Inferior parietal cortex (tissue), 1 donor: ENCODE results near the gene DRD2.
A peak's percentile ranks its signal among the peaks of the same experiment; 100 is the strongest.

Experiments used
- DNase-seq: peaks from one replicate; pipeline ENCODE4 v3.0.0-alpha.2; 2016; ENCODE audit errors: extremely low spot score

Gene DRD2

GRCh38 chr11:113400631-113401230 is 74.5 kb downstream of the DRD2 start:
- DNase-seq = no peak

- DNase-seq = no peak
Observed at GRCh38 chr11:113398669-113399430, 76.3 kb downstream of the DRD2 start.

- DNase-seq = no peak
Observed at GRCh38 chr11:113397821-113398220, 77.4 kb downstream of the DRD2 start.

GRCh38 chr11:113397212-113397611 is 78.0 kb downstream of the DRD2 start:
- DNase-seq = no peak

DNA sequence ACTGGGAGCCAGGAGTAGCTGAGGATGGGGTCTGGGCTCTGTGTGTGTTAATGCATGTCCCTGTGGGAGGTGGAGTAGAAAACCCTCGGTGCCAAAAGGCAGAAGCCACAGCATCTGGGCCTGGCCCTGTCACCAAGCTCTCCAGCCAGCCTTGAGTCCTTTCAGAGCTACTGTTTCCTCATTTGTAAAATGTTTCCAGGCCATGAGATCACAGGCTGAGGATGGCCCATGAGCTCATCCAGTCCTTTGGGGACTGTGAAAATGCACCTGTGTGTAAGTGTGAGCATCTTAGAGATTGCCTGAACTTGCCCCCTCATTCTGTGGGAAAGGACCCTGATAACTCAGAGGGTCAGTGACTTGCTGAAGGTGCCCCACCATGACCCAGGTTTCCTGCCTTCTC is 78.5 kb downstream of the DRD2 start:
- DNase-seq = no peak

DNA sequence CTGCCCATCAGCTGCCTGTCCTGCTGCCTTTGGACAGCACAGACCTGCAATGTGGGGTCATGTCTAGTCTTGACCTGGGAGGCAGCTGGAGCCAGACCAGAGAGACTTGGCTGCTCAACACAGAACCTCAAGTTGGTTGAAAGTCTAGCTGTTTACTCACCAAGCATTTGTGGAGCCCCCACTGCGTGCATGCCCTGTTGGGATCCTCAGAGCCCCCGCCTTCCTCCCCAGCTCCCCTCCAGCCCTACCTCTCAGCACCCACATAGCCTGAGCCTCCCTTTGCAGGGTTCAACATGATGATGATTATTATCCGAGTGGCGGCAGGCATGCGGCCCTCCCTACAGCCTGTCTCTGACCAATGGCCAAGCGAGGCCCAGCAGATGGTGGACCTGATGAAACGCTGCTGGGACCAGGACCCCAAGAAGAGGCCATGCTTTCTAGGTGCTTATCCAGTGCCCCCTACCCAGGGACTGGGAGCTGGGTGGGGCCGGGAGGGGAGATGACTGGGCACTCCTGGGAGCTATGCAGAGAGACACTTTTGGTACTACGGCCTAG is 79.3 kb downstream of the DRD2 start:
- no peak for DNase-seq

DNA sequence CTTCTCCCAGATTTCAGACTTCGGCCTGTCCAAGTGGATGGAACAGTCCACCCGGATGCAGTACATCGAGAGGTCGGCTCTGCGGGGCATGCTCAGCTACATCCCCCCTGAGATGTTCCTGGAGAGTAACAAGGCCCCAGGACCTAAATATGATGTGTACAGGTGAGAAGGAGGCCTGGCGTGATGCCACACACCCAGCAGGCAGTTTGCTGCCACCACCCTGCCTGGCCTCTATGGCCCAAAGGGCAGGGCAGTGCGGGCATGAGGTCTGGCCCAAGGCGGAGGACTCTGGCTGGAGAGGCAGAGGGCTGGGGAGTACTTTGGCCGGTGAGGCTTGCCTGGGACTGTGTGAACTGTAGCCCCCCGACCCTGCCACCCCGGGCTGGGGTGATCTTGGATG is 80.3 kb downstream of the DRD2 start:
- DNase-seq = no peak

GRCh38 chr11:113393501-113393985 is 81.7 kb downstream of the DRD2 start:
- DNase-seq = no peak

GRCh38 chr11:113392236-113392921 is 82.8 kb downstream of the DRD2 start:
- DNase-seq = no peak

DNA sequence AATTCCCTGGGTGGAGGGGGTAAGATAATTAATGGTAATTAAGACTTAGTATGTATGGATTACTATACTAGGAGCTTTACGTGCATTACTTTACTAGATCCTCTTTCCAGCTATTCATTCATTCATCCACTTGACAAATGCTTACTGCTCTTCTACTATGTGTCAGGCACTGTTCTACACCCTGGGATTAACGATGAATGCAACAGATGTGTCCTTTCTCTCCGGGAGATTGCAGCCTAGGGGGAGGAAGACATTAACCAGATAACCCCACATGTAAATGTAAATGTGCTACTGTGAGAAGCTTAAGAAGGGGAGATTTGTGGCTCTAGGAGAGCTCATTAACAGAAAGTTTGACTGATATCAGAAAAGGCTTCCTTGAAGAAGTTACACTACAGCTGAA is 85.9 kb downstream of the DRD2 start:
- no peak for DNase-seq

DNA sequence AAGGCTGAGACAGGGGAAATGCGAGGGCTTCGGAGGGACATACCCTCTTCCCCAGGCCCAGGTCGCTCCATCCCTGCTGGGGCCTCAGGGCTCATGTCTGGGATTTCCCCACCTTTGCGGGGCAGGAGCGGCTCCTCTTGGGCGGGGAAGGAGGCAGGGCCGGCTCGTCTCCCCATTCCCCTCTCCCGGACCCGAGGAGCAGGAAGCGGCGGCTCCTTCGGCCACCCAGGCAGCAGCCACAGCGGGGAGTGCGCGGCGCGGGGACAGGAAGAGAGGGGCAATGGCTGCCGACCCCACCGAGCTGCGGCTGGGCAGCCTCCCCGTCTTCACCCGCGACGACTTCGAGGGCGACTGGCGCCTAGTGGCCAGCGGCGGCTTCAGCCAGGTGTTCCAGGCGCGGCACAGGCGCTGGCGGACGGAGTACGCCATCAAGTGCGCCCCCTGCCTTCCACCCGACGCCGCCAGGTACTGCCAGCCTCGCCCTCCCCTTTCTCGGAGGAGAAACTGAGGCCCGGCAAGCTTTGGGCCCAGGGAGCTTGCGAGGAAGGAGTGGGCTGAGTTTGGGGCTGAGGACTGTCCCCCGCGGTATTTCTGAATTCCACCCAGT is 87.5 kb downstream of the DRD2 start, which contains the start of gene ANKK1:
Gene ANKK1 (plus strand): TSS at position 175 of the 607 bp plus-strand sequence. CDS start 106 bp downstream, at position 281.
- DNase-seq = no peak

DNA sequence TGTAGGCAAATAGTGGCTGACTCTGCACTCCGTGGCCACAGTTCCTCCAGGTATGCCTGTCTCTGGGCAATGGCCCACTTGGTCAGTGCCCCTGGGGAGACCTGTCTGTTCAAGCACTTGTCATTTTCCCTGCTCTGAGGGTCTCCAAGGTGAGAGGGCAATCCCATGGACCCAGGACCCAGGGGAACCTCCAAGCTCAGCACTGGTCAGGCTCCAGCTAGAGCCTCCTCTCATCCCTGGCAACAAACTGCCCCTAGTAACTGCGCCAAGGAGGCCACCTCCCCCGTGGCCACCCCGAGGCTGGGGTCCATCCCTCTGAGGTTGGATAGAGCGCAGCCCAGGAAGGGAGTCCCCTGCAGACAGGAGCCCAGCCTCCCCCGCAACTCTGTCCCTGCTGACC is 88.3 kb downstream of the DRD2 start:
- DNase-seq = no peak

GRCh38 chr11:113385749-113386148 is 89.4 kb downstream of the DRD2 start:
- DNase-seq = no peak

DNA sequence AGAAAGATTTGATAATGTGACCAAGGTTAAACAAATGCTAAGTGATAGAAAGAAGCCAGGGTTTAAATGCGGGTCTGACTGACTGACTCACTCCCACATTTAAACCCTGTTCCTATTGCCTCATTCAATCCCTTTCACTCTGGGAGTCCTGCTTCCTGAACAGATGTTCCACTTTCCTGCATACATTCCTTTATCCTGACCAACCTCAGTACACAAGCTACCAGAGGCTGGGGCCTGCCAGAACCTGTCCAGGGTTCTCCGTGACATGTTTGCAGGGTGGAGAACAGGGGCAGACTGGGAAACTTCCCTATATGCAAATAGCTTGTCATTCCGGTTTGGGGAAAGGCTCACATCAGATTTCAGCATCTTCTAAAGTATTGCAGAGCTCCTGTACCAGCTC is 90.6 kb downstream of the DRD2 start:
- DNase-seq = no peak

- DNase-seq = no peak
Observed at GRCh38 chr11:113382121-113382520, 93.1 kb downstream of the DRD2 start.

- no peak for DNase-seq
Observed at GRCh38 chr11:113378692-113379091, 96.5 kb downstream of the DRD2 start.

DNA sequence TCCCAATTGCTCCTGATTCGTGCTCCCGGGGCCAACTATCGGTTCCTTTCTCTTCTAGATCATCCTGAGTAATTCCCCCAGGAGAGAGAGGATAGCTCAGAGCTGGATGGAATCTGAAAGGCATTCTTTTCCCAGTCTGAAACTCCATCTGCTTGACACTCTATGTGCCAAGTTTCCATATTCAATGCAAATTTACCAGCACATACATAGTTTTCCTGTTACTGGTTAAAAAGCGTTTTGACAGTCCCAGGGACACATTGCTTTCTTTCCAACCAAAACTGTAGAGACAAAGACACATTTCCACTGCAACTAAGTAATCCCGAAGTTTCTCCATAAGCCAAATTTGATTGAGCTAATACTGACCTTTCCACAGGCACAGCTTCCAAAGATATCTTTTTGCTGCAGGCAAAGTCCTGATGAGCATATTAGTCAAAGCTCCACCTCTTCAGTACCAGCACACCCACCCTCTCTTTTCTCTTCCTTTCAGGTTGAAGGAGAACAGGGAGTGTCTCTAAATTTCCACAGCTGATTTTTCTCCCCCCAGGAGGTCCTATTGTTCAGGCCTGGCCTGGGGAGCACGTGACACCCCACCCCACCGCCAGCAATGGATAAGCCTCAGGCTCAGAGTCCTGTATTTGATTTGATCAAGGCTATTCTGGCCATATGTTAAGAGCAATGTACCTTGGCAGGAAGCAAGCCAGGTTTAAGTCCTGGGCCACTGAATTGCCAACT is 97.4 kb downstream of the DRD2 start:
- peak; percentile 31 for DNase-seq

DNA sequence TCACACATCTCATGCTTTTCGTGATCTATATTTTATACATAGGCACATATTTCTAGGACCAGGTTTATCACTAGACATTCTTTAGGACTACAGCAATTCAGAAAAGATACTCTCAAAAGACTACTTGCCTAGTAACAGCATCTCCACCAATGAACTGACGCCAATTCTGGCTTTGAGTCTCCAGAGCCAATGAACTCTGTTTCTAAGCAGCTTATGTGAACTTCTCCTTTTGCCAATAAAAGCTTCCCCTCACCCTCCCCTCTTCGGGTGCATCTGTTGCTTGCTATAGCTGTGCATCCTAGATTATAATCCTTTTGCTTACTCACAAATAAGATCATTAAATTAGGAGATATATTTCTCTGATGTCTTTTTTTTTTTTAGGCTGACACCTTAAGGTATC is 99.0 kb downstream of the DRD2 start:
- DNase-seq = peak; percentile 52

GRCh38 chr11:113375402-113375801 is 99.8 kb downstream of the DRD2 start:
- DNase-seq = no peak

- DNase-seq = no peak
Observed at GRCh38 chr11:113373981-113374560, 101.1 kb downstream of the DRD2 start.

GRCh38 chr11:113373306-113373705 is 101.9 kb downstream of the DRD2 start:
- DNase-seq = no peak
